HG02852 (cell line): ENCODE measurements around the gene HAPSTR1.
A peak's percentile ranks its signal among the peaks of the same experiment; 100 is the strongest.
"Not testable (repeated sequence)": the region's sequence is repeated elsewhere in the genome, so short reads cannot be mapped to it uniquely, and the experiment has no call there.

Experiments
- ATAC-seq: cut with Tn5 transposase; IDR thresholded peaks from one replicate; pipeline ENCODE4 v1.9.1; 2021; ENCODE audit warnings: mild to moderate bottlenecking, moderate library complexity; ENCODE audit not compliant: unreplicated experiment

Gene HAPSTR1

GRCh38 chr16:9090960-9091866, at the start of gene HAPSTR1:
HAPSTR1 (plus strand) TSS chr16:9091644; CDS start chr16:9092045, 401 bp downstream.
- peak; percentile 89 for ATAC-seq

- no peak for ATAC-seq
These were observed 48.9 kb upstream of the HAPSTR1 start for GRCh38 chr16:9042533-9042932.

GRCh38 chr16:9042964-9043680, 48.3 kb upstream of the HAPSTR1 start:
- ATAC-seq, result no peak

- not testable (repeated sequence) for ATAC-seq
These were observed 45.9 kb upstream of the HAPSTR1 start for GRCh38 chr16:9045562-9045961.

- no peak for ATAC-seq
These were observed 44.8 kb upstream of the HAPSTR1 start for GRCh38 chr16:9046667-9047055.

- ATAC-seq, result peak; percentile 79
These were observed 43.6 kb upstream of the HAPSTR1 start for GRCh38 chr16:9047689-9048301.

GRCh38 chr16:9048302-9048700, 43.1 kb upstream of the HAPSTR1 start:
- ATAC-seq, result no peak

- ATAC-seq, result no peak
These were observed 42.2 kb upstream of the HAPSTR1 start for GRCh38 chr16:9049241-9049640.

- ATAC-seq, result no peak
These were observed 41.2 kb upstream of the HAPSTR1 start for GRCh38 chr16:9050102-9050830.

GRCh38 chr16:9053006-9053601, 38.3 kb upstream of the HAPSTR1 start:
- no peak for ATAC-seq

- no peak for ATAC-seq
These were observed 37.0 kb upstream of the HAPSTR1 start for GRCh38 chr16:9054460-9054859.

- ATAC-seq, result no peak
These were observed 36.3 kb upstream of the HAPSTR1 start for GRCh38 chr16:9055115-9055514.

GRCh38 chr16:9055661-9056060, 35.8 kb upstream of the HAPSTR1 start:
- ATAC-seq, result no peak

- no peak for ATAC-seq
These were observed 35.4 kb upstream of the HAPSTR1 start for GRCh38 chr16:9056061-9056460.

GRCh38 chr16:9058211-9058610, 33.2 kb upstream of the HAPSTR1 start:
- ATAC-seq, result no peak

- ATAC-seq, result no peak
These were observed 31.2 kb upstream of the HAPSTR1 start for GRCh38 chr16:9060225-9060624.

GRCh38 chr16:9061358-9061813, 30.1 kb upstream of the HAPSTR1 start:
- no peak for ATAC-seq

GRCh38 chr16:9062301-9062700, 29.1 kb upstream of the HAPSTR1 start:
- ATAC-seq, result no peak

GRCh38 chr16:9065077-9065476, 26.4 kb upstream of the HAPSTR1 start:
- no peak for ATAC-seq

- ATAC-seq, result no peak
These were observed 22.6 kb upstream of the HAPSTR1 start for GRCh38 chr16:9068886-9069285.
